DOHH2 (cell line): ENCODE results near the gene PDE11A.

ENCODE experiments used
- H3F3A ChIP-seq: fragments of 200-600 bp; sonication (generic), shearing (Covaris generic); 2 replicates; pipeline ENCODE4 v1.6.0; 2016; ENCODE audit warnings: antibody characterized with exemption, mild to moderate bottlenecking; ENCODE audit not compliant: control insufficient read depth, insufficient read depth
- H3K27ac ChIP-seq: fragments of 200-600 bp; sonication (generic); 2 replicates; pipeline ENCODE4 v1.5.1; 2014; ENCODE audit warnings: low read depth, mild to moderate bottlenecking, low read length, moderate library complexity
- H3K27me3 ChIP-seq: fragments of 200-600 bp; sonication (generic); 2 replicates; pipeline ENCODE4 v1.6.1; 2014; ENCODE audit warnings: mild to moderate bottlenecking, low read length, mixed read lengths; ENCODE audit not compliant: control insufficient read depth
- H3K36me3 ChIP-seq: fragments of 200-600 bp; sonication (generic); 2 replicates; pipeline ENCODE4 v1.6.1; 2014; ENCODE audit warnings: mild to moderate bottlenecking, low read length, moderate library complexity, mixed read lengths; ENCODE audit not compliant: control insufficient read depth
- H3K4me1 ChIP-seq: fragments of 200-600 bp; sonication (generic); 2 replicates; pipeline ENCODE4 v1.6.1; 2014; ENCODE audit warnings: mild to moderate bottlenecking, low read length, mixed read lengths; ENCODE audit not compliant: control insufficient read depth
- H3K4me2 ChIP-seq: fragments of 200-600 bp; sonication (generic); 2 replicates; pipeline ENCODE4 v1.6.0; 2014; ENCODE audit warnings: mild to moderate bottlenecking, low read length, moderate library complexity
- H3K4me3 ChIP-seq: fragments of 200-600 bp; sonication (generic); 2 replicates; pipeline ENCODE4 v1.5.1; 2014; ENCODE audit warnings: mild to moderate bottlenecking, low read length, mixed read lengths
- H3K79me2 ChIP-seq: fragments of 200-600 bp; sonication (generic); 2 replicates; pipeline ENCODE4 v1.6.1; 2014; ENCODE audit warnings: mild to moderate bottlenecking, low read length, mixed read lengths; ENCODE audit not compliant: control insufficient read depth
- H3K9me2 ChIP-seq: fragments of 200-600 bp; sonication (generic); replicated peaks from 2 replicates; pipeline ENCODE4 v1.6.1; 2014; ENCODE audit warnings: mild to moderate bottlenecking, low read length, mixed read lengths; ENCODE audit not compliant: control insufficient read depth
- H3K9me3 ChIP-seq: fragments of 200-600 bp; sonication (generic); 2 replicates; pipeline ENCODE4 v1.6.1; 2014; ENCODE audit warnings: antibody characterized with exemption, low read length, mixed read lengths; ENCODE audit not compliant: control insufficient read depth, insufficient read depth
- H4K20me1 ChIP-seq: fragments of 200-600 bp; sonication (generic); 2 replicates; pipeline ENCODE4 v1.6.0; 2014; ENCODE audit warnings: low read depth, mild to moderate bottlenecking, antibody characterized with exemption, low read length, moderate library complexity; ENCODE audit not compliant: control insufficient read depth, insufficient read depth
- EZH2phosphoT487 ChIP-seq: fragments of 200-600 bp; sonication (generic); IDR thresholded peaks from 2 replicates; pipeline ENCODE4 v1.6.1; 2017; ENCODE audit warnings: borderline replicate concordance, mild to moderate bottlenecking, antibody characterized with exemption, low read length, moderate library complexity, mixed read lengths
- TF ChIP-seq, protein P1 (sequence below): fragments of 200-600 bp; sonication (generic); IDR thresholded peaks from one replicate; pipeline ENCODE4 v1.5.1; 2014; ENCODE audit warnings: antibody characterized with exemption, mild to moderate bottlenecking, low read depth, low read length; ENCODE audit not compliant: poor library complexity, severe bottlenecking

PDE11A gene

DNA sequence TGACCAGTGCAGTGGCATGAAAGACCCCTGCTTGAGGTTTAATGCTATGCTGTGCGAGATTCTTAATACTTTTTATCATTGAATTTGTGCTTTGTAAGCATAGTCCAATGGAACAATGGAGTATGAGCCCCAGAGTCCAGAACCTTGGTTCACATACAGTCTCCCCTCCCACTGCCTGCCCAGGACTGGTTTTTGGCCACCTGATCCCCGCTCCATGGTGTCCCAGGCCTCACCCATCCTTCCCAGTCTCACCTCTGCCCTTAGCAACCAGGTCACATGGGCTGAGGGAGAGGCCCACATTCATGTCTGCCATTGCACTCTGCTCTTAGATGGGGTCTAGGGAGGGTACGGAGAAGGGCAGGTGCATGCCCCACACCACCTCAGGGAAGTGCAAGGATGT, 6.3 kb downstream of the PDE11A start:
- H3K27ac ChIP-seq, result no peak overlapping the region
- H3K27me3 ChIP-seq, result peaks cover 3% of the 10 kb centered on the region
- no peaks in the 10 kb centered on the region for H3K36me3 ChIP-seq
- H3K4me1 ChIP-seq, result no peaks in the 10 kb centered on the region
- no peaks in the 10 kb centered on the region for H3K9me3 ChIP-seq
- no peak overlapping the region for H3K4me3 ChIP-seq
- H3F3A ChIP-seq, result no peaks in the 10 kb centered on the region
- no peaks in the 10 kb centered on the region for H4K20me1 ChIP-seq
- H3K9me2 ChIP-seq, result no peaks in the 10 kb centered on the region
- TF ChIP-seq, protein P1, sequence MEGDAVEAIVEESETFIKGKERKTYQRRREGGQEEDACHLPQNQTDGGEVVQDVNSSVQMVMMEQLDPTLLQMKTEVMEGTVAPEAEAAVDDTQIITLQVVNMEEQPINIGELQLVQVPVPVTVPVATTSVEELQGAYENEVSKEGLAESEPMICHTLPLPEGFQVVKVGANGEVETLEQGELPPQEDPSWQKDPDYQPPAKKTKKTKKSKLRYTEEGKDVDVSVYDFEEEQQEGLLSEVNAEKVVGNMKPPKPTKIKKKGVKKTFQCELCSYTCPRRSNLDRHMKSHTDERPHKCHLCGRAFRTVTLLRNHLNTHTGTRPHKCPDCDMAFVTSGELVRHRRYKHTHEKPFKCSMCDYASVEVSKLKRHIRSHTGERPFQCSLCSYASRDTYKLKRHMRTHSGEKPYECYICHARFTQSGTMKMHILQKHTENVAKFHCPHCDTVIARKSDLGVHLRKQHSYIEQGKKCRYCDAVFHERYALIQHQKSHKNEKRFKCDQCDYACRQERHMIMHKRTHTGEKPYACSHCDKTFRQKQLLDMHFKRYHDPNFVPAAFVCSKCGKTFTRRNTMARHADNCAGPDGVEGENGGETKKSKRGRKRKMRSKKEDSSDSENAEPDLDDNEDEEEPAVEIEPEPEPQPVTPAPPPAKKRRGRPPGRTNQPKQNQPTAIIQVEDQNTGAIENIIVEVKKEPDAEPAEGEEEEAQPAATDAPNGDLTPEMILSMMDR, result no peak
- TF ChIP-seq EZH2phosphoT487, result no peak
- no peak overlapping the region for H3K4me2 ChIP-seq
- H3K79me2 ChIP-seq, result no peaks in the 10 kb centered on the region

DNA sequence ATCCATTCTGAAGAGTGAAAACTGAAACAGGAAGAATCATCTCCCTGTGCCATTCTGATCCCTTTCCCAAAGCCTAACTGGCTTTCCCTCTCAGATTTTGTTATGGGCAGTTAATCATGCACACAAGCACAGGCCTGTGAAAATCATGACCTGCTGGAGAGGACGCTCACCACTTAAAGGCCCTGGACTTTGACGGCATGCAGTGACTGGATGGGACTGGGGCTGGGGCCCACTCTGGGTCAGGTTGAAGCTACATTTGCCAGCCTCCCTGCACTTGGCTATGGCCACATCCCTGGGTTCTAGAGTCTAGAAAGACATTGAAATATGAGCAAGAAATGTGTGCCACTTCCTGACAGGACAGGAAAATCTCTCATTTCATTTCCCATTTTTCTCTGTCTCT, 12.9 kb downstream of the PDE11A start:
- Histone ChIP-seq H3K27me3 (no peaks in the 10 kb centered on the region; the same call in 1 of the 2 replicates), H3K4me3 (no peak overlapping the region), H3K79me2 (no peaks in the 10 kb centered on the region), H3K36me3 (no peaks in the 10 kb centered on the region), H4K20me1 (no peaks in the 10 kb centered on the region), H3K4me1 (no peaks in the 10 kb centered on the region), H3K4me2 (no peak overlapping the region), H3K9me2 (no peaks in the 10 kb centered on the region), H3F3A (no peaks in the 10 kb centered on the region), H3K27ac (no peak overlapping the region), H3K9me3 (no peaks in the 10 kb centered on the region)
- TF ChIP-seq, protein P1, result no peak
- no peak for TF ChIP-seq EZH2phosphoT487

DNA sequence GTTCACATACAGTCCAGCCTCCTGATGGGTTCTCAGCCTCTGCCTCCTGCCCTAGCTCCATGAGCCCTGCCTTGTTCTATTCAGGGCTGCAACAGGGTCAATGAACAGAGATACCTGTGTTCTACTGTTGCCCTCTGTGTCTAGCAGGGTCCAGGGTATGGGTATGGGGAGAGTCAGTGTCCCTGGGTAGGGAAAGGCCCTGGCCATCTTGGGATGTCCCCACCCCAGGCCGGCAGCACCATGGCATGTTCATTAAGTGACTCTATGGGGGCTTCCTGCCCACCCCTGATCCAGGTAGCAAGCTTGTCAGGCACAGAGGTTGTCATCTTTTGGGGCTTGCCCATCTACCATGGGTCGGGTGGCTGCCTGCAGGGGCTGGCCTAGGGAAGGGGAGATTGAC, 13.5 kb downstream of the PDE11A start:
- TF ChIP-seq, protein P1, result no peak
- TF ChIP-seq EZH2phosphoT487, result no peak
- Histone ChIP-seq H3K4me1 (no peaks in the 10 kb centered on the region), H3K79me2 (no peaks in the 10 kb centered on the region), H3K27me3 (no peaks in the 10 kb centered on the region; the same call in 1 of the 2 replicates), H3K9me2 (no peaks in the 10 kb centered on the region), H3K36me3 (no peaks in the 10 kb centered on the region), H3K27ac (no peak overlapping the region), H4K20me1 (no peaks in the 10 kb centered on the region), H3K4me2 (no peak overlapping the region), H3F3A (no peaks in the 10 kb centered on the region), H3K9me3 (no peaks in the 10 kb centered on the region), H3K4me3 (no peak overlapping the region)
